HG03342 (cell line): Measurements from ENCODE around the gene DCPS.
"Not testable (repeated sequence)": the region's sequence is repeated elsewhere in the genome, so short reads cannot be mapped to it uniquely, and the experiment has no call there.

Experiments used
- ATAC-seq: cut with Tn5 transposase; IDR thresholded peaks from one replicate; pipeline ENCODE4 v1.9.1; 2021; ENCODE audit warnings: mild to moderate bottlenecking, moderate library complexity; ENCODE audit not compliant: unreplicated experiment

Gene DCPS

GRCh38 chr11:126303623-126304456 lies at the start of gene DCPS:
DCPS (plus strand) TSS chr11:126304060; CDS start chr11:126304081, 21 bp downstream.
- ATAC-seq: peak; percentile 90

- ATAC-seq: no peak
Observed at GRCh38 chr11:126254819-126255218, 49.0 kb upstream of the DCPS start.

GRCh38 chr11:126255507-126255906 lies 48.4 kb upstream of the DCPS start:
- not testable (repeated sequence) for ATAC-seq

GRCh38 chr11:126256216-126256615 lies 47.6 kb upstream of the DCPS start:
- no peak for ATAC-seq

- ATAC-seq: no peak
Observed at GRCh38 chr11:126257144-126257543, 46.7 kb upstream of the DCPS start.

GRCh38 chr11:126257764-126258163 lies 46.1 kb upstream of the DCPS start:
- no peak for ATAC-seq

- ATAC-seq: no peak
Observed at GRCh38 chr11:126262216-126262615, 41.6 kb upstream of the DCPS start.

- no peak for ATAC-seq
Observed at GRCh38 chr11:126263489-126263888, 40.4 kb upstream of the DCPS start.

GRCh38 chr11:126265811-126266210 lies 38.0 kb upstream of the DCPS start:
- no peak for ATAC-seq

- ATAC-seq: no peak
Observed at GRCh38 chr11:126267650-126268049, 36.2 kb upstream of the DCPS start.

- ATAC-seq: peak; percentile 3
Observed at GRCh38 chr11:126268361-126268707, 35.5 kb upstream of the DCPS start.

- peak; percentile 99 for ATAC-seq
Observed at GRCh38 chr11:126268708-126269579, 34.9 kb upstream of the DCPS start, which contains the start of the genes FOXRED1 and SRPRA. FOXRED1 (plus strand) TSS chr11:126269154; CDS start chr11:126269207, 53 bp downstream. SRPRA (minus strand) TSS chr11:126268895; CDS start chr11:126268804, 91 bp downstream.

GRCh38 chr11:126277322-126277721 lies 26.5 kb upstream of the DCPS start:
- no peak for ATAC-seq

- no peak for ATAC-seq
Observed at GRCh38 chr11:126277780-126278179, 26.1 kb upstream of the DCPS start.

GRCh38 chr11:126279191-126279590 lies 24.7 kb upstream of the DCPS start:
- ATAC-seq: no peak

- no peak for ATAC-seq
Observed at GRCh38 chr11:126280595-126280994, 23.3 kb upstream of the DCPS start.

- no peak for ATAC-seq
Observed at GRCh38 chr11:126281245-126281644, 22.6 kb upstream of the DCPS start.

- ATAC-seq: no peak
Observed at GRCh38 chr11:126281666-126282175, 22.1 kb upstream of the DCPS start.

GRCh38 chr11:126282361-126282735 lies 21.5 kb upstream of the DCPS start:
- ATAC-seq: peak; percentile 38

- peak; percentile 61 for ATAC-seq
Observed at GRCh38 chr11:126282736-126283591, 20.9 kb upstream of the DCPS start, which contains the start of gene TIRAP. TIRAP (plus strand) TSS chr11:126283093; CDS start chr11:126290895, 7,802 bp downstream.
